Sciatic nerve (tissue), 2 donors: ENCODE data around the gene CDC73. TPM values are rescaled to one million over a fixed set of nuclear protein-coding genes. Genes with fewer than 3 reads are reported as not detected.
"Not testable (repeated sequence)": the region's sequence is repeated elsewhere in the genome, so short reads cannot be mapped to it uniquely, and the experiment has no call there.

Experiments used
- ATAC-seq: fragments of 200-7000 bp; cut with Tn5 transposase; one replicate; pipeline ENCODE4 v1.9.1; 2020; ENCODE audit warnings: mild to moderate bottlenecking, moderate library complexity
- DNase-seq: peaks from one replicate; pipeline ENCODE4 v3.0.0-alpha.2; 2020; ENCODE audit warnings: low spot score
- intact Hi-C: fragments of 100-400 bp; cut with DNase I; formaldehyde crosslinking; loops from one replicate; pipeline ENCODE4 v1.14.2; 2022
- total RNA-seq: library from RNA; stranded (reverse); fragmentation: NEBNext Ultra II Directional; extraction: Animal tissue kit (Norgen Biotek cat#: 25700); gene quantifications from one replicate; pipeline ENCODE4 v1.2.1, GENCODE V29; 2021
- donor health status: DM: no; HTN: no; CAD: no.
- donor health status: DM: no; HTN: no; CAD: no.

The CDC73 gene
- total RNA-seq, 1 donor from 2014 or later: 83.1 TPM

DNA sequence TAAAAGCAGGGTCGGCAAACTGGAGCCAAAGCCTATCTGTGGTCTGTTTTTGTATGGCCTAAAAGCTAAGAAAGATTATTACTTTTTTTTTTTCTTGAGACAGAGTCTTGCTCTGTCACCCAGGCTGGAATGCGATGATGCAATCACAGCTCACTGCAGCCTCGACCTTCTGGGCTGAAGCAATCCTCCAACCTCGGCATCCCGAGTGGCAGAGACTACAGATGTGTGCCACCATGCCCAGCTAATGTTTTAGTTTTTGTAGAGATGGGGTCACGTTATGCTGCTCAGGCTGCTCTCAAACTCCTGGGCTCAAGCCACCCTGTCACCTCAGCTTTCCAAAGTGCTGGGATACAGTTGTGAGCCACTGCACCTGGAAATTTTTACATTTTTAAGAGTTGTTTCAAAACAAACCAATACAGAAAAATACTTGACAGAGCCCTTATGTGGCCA is 10.2 kb upstream of the CDC73 start:
- intact Hi-C loops: no loop called here
- peak; percentile 72 for DNase-seq
- peak; percentile 95 for ATAC-seq

DNA sequence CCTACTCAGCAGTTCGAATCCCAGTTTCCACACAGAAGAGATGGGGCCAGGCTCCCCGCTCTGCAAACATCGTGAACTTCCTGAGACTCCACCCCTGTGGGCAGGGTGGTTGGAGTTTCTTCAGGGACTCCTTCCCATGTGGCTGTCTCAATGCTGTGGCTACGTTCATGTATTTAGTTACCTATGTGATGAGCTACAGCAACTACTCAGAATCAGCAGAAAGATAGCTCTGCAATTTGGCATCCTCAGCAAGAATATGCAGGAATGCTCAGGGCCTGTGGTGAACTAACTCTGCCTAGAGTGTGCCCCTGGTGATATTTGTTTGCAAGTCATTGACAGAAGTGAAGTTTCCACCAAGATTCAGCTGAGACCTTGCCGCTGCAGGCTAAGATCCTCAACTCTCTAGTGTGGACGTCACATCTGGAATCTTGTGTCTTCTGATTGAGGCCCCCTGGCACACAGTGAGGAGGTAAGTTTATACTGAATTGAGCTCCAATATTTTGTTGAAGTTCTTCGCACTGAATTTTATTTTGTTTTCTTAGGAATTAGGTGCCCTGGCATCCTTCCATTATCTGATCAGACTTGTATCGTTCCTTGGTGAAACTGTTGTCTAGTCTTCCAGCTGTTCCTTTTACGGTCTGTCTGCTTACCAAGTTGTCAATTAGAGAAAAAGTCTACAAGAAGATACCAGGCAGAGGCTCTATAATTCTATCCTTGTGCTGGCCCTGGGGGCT is 8.4 kb upstream of the CDC73 start:
- no peak for DNase-seq
- no peak for ATAC-seq
- intact Hi-C loops: no loop called here

DNA sequence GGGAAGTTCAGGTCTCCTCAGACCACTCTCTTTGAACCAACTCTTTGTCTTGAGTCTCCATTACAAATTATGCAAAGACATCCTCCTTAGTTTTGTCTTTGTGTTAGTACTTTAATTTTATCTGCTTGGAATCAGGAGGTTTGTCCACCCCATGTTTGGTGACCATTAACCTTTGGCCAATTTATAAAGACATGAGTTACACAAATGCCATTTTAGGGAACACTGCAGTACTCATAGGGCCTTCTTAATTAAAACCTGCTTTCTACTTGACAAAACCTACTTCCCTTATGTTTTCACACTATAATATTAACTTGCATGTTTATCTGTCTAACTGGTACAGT is 7.9 kb upstream of the CDC73 start:
- intact Hi-C loops: no loop called here
- DNase-seq (no peak), ATAC-seq (no peak)

DNA sequence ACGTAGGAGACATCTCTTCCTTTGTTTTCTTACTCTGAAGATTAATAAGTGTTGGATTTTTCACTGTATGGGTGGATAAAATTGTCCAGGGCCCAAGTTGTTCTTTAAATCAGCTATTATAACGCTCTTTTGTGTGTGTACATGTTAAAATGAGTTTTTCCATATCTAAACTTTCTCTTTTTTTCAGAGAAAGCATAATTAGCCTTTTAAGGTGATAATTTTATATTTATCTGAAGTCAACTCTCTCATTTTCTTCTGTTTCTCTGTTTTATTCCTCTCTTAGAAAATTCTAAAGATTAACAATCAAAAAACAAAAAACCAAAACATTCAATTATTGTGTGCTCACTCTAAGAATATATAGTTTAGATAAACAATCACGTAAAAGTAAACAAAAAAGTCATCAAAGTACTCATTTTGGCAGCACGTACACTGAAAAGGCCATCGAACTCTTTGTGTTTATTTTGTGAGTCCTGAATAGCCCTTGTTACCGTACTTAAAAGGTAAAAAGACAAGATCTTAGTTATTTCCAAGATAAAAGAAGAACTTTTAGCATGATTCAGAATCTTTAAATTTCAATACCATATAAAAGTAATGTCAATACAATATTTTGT is 7.2 kb upstream of the CDC73 start:
- intact Hi-C loops: no loop called here
- no peak for ATAC-seq
- no peak for DNase-seq

DNA sequence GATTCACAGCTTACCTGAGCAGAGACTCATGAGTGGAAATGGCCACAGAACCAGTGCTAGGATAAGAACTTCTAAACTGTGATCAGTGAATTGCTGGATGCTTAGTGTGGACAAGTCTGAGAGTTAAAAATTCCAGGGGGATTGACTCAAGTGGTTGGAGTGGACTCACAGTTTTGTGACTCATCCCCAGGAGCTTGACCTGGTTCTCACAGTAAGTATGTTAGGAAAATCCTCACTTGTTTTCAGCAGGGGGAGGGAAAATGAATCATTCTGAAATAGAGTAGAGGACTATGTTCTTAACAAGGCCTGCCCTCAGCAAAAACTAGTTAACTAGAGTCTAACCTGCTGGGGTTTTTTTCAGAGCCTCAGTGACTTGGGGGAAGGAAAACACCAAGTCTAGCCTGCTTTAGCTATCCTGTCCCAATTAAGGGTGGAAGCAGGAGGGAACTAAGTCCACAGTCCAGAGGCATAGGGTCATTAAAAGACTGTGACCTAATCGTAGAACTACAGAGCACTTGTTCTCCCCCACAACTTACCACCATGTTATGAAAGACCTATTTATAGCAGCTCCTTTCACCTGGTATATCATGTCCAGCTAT is 6.1 kb upstream of the CDC73 start:
- ATAC-seq: no peak
- intact Hi-C loops: no loop called here
- no peak for DNase-seq

DNA sequence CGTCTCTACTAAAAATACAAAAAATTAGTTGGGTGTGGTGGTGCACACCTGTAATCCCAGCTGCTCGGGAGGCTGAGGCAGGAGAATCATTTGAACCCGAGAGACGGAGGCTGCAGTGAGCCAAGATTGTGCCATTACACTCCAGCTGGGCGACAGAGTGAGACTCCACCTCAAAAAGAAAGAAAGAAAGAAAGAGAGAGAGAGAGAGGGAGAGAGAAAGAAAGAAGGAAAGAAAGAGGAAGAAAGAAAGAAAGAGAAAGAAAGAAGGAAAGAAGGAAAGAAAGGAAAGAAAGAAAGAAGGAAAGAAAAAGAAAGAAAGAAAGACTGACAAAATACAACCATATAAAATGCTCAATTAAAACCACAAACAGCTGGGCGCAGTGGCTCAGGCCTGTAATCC is 4.7 kb upstream of the CDC73 start:
- DNase-seq, intact Hi-C loops, ATAC-seq: not testable (repeated sequence)

DNA sequence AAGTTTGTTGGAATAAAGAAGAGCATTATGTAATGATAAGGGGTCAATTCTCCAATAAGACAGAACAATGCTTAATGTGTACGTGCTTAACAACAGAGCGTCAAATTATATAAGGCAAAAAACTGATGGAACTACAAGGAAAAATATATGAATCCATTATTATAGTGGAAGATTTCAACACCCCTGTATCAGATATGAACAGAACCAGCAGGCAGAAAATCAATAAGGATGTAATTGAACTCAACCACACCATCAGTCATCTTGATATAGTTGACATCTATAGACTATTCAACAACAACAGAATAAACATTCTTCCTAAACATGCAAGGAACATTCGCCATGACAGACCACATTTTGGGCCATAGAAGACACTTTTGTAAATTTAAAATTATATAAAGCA is 3.6 kb upstream of the CDC73 start:
- intact Hi-C loops: no loop called here
- DNase-seq (no peak), ATAC-seq (no peak)

DNA sequence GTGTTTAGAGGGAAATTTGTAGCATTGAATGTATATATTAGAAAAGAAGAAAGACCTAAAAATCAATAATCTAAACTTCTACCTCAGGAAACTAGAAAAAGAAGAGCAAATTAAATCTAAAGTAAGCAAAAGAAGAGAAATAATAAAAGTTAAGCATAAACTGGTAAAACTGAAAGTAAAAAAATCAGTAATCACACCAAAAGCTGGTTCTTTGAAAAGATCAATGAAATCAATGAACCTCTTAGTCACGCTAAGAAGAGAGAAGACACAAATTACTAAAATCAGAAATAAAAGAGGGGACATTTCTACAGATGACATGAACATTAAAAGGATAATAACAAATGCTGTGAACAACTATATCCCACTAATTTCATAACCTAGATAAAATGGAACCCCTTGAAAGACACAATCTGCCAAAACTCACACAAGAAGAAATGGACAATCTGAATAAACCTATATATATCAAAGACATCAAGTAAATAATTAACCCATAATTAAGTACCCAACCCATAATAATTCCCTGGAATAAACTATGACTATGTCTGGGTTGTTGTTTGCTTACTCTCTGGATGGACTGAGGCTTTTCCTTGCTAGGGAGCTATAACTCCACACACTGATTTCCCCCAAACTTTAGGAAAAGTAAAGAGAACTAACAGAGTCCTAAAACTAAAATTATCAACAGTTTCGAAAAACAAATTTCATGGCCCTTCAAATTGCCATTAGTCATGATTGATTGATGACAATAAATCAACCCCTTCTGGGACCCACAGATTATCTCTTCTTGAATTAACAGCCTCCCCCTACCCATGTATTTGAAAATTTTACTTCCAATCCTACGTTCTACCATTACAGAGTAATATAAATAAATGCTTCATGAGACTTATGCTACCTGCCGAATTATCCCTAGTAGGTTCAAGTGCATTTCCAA is 2.8 kb upstream of the CDC73 start:
- no peak for DNase-seq
- ATAC-seq: no peak
- intact Hi-C loops: no loop called here

DNA sequence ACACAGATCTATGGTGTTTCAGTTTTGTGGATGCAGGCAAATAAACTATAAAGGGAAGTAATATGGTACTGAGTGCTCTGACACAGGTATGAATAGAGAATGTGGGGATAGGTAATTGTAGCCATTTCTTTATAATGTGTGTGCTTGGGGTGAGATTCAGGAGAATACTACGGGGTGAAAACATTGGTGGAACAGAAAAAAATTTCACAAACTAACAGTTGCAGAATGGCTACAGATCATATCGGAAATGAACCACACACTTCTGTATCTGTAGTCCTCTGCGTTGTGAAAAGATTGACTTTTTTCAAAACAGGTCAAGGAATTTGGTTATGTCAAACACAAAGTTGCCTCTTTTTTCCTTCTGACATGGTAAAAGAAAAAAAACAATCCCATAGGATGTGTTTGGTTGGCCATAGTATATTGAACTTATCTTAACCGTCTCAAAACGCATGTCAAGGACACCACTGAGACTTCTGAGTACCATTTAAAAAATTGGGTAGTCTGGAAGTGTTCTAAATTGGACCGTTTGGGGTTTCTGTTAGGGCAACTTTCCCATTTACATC is 1.1 kb upstream of the CDC73 start:
- ATAC-seq: no peak
- intact Hi-C loops: no loop called here

DNA sequence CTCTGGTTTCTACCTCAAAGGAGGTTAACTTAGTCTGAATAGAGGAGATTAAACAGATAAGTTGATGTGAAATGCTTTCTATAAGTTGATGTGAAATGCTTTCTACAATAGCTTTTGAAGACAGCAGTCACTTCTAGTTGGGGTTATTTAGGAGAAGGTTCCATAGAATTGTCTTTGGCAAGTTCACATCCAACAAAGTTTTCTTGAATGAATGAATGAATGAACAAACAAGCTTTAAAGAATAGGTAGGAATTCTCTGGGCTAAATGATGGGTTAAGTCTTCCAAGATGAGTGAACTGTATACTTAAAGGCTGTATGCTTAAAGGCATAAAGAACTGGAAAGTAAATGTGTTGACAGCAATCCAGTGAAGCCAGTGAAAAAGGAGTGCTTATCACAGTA is 1.9 kb downstream of the CDC73 start:
- DNase-seq (no peak), ATAC-seq (no peak)
- intact Hi-C loops: no loop called here

More for the DNA sequence above, 1.1 kb upstream of the CDC73 start:
- DNase-seq: no peak

DNA sequence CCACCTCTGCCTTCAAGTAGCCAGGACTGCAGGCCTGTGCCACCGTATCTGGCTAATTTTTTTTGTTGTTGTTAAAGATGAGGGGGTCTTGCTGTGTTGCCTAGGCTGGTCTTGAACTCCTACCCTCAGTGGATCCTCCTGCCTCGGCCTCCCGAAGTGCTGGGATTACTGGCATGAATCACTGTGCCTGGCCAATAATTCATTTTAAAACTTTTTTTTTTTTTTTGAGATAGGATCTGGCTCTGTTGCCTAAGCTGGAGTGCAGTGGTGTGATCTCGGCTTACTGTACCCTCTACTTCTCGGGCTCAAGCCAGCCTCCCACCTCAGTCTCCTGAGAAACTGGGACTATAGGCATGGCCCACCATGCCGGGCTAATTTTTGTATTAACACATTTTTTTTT is 3.5 kb downstream of the CDC73 start:
- intact Hi-C loops: no loop called here
- no peak for ATAC-seq
- no peak for DNase-seq

DNA sequence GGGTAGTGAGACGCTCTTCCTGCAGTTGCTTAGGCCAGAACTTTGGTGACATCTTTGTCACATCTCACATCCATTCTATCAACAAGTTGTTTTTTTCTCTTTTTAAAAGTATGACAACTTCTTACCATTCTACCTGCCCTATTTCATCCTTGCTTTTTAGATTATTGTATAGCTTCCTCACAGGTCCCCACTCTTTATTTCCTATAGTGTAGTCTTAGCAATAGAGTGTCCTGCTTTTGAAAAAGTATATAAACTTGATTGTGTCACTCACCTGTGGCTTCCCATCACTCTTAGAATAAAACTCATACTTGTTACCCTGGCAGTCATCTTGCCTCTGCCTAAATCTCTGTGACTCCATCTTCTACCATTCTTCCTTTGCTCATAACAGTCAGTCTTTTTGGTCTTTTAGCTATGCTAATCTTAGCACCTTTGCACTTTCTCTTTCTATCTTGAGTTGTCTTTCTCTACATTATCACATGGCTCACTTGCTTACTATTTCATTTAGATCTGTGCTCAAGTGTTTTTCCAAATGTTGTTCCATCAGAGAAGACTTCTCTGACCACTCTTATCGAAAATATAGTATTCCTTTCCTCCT is 9.5 kb downstream of the CDC73 start:
- DNase-seq (no peak), ATAC-seq (no peak)
- intact Hi-C loops: no loop called here

DNA sequence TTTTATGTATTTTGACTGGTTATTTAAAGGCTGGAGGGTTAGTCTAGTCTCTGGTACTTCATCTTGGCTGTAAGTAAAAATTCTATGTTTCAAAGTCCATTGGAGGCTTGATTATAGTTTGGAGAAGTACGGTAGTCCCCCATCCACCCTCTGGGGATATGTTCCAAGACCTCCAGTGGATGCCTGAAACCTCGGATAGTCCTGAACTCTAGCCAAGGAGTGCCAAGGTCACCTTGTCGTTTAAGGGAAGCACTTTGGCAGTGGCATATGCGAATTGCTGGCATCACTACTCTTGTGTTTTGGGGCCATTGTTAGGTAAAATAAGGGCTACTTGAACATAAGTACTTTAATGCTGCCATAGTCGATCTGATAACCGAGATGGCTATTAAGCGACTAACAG is 18.4 kb downstream of the CDC73 start:
- intact Hi-C loops: no loop called here
- ATAC-seq (no peak), DNase-seq (no peak)

DNA sequence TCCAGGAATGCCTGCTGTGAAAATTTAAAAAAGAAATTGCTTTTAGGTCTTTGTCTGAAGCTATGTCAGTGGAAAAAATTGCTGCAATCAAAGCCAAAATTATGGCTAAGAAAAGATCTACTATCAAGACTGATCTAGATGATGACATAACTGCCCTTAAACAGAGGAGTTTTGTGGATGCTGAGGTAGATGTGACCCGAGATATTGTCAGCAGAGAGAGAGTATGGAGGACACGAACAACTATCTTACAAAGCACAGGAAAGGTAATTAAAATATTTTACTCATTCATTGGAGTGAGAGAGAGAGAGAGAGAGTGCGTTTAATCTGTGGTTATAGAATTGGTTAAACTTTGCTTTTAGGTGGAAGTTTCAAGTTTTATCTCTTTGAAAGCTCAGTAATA is 20.0 kb downstream of the CDC73 start:
- intact Hi-C loops: no loop called here
- ATAC-seq: no peak
- no peak for DNase-seq

DNA sequence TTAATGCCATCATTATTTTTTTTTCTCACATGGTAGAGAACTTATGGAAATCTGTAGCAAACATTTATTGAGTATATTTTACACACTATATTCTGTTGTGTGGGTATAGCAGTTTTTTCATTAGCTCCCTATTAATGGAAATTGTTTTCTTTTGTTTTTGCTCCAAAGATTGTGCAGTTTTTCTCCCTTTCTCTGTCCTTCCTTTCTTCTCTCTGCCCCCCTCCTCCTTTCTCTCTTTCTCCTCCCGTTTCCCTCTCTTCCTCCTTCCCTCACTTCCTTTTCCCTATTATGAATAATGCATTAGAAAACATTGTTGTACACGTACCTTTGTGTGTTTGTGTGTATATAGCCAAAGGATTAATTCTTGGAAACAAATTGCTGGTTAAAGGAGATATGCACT is 20.6 kb downstream of the CDC73 start:
- DNase-seq: no peak
- no peak for ATAC-seq
- intact Hi-C loops: no loop called here

DNA sequence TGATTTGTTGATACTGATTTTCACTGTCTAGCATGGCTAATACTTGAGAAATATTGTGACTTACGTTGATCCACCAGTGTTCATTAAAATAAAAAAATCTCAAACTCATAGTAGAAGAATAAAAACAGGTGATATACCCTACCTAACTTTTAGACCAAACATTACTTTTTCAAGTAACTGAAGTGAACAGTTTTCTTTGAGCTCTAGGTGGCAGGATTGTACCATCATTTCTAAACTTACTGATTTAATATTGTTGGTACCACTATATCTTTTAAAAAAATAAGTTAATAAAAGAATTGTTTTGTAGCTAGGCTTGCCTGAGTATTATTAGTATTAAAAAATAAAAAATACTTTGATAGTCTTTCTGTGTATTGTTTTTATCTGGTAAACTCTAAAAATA is 21.5 kb downstream of the CDC73 start:
- no peak for ATAC-seq

DNA sequence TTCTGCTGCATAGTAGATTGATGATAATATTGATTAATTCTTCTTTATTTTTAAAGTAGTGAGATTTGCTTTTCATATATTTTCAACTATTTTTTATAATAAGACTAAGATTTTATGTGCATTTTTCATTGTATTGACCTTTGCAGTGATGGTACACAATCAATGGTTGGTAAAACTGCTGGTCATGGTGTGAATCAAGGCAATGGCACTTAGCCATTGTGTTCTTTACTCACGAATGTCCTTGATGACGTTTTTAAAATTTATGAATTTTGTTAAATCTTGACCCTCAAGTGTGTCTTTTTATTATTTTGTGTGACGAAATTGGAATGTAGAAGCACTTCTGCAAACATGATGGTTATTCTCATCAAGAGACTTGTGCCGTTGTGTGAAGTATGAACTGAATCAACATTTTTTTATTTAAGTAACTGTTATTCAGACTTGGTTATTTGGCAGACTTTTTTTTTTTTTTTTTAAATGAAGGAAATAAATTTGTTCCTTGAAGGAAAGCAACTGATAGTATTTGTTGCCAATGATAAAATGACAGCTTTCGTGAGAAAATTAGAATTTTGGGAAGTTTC is 22.6 kb downstream of the CDC73 start:
- ATAC-seq (no peak), DNase-seq (no peak)
- intact Hi-C loops: no loop called here

More for the DNA sequence above, 21.5 kb downstream of the CDC73 start:
- intact Hi-C loops: no loop called here
- DNase-seq: no peak

DNA sequence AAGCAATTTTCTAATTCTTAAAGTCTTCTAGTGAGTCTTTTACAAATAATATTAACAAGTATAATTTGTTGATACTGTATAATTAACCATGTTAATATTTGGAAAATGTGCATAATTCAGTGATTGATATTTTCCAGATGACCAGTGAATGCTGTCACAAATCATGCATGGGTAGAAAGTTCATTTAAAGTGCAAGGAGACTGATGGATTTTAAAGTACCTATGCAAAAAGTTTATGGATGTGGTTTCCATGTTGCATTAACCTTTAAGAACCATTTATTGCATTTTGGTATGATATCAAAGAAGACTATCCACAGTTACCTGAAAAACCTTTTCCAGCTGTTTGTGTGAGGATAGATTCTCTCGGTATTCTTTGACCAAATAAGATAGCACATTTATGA is 23.2 kb downstream of the CDC73 start:
- ATAC-seq (no peak), DNase-seq (no peak)
- intact Hi-C loops: no loop called here
